ENCODE measurements around the gene PDIA3.

The PDIA3 gene

GRCh38 chr15:43821505-43821904, 75.3 kb downstream of the PDIA3 start:
- DNase-seq (ENCODE audit: insufficient read length, low spot score) = no peak
- no peak for FAIRE-seq
- TF ChIP-seq PAX5 (IDR thresholded peaks at IDR 0.05; ENCODE audit: insufficient read depth, low read length, severe bottlenecking) (no peak), POLR2AphosphoS5 (IDR thresholded peaks at IDR 0.05; ENCODE audit: low read depth, low read length) (no peak), POLR2A (IDR thresholded peaks at IDR 0.05; ENCODE audit: low read depth, low read length) (no peak), POU2F2 (IDR thresholded peaks at IDR 0.05; ENCODE audit: low read depth, low read length) (no peak), TAF1 (IDR thresholded peaks at IDR 0.05; ENCODE audit: low read depth, low read length) (no peak), SPI1 (IDR thresholded peaks at IDR 0.05; ENCODE audit: low read depth, low read length) (no peak)

Data from GM12891 (cell line).